NCI-H446 (cell line): ENCODE data around the gene F8.
A peak's percentile ranks its signal among the peaks of the same experiment; 100 is the strongest.
"Not testable (repeated sequence)": the region's sequence is repeated elsewhere in the genome, so short reads cannot be mapped to it uniquely, and the experiment has no call there.

ENCODE experiments used
- DNase-seq, 2 experiments: peaks; one replicate each; lab custom pipeline; 2025; lab: John Stamatoyannopoulos, UW

The F8 gene

DNA sequence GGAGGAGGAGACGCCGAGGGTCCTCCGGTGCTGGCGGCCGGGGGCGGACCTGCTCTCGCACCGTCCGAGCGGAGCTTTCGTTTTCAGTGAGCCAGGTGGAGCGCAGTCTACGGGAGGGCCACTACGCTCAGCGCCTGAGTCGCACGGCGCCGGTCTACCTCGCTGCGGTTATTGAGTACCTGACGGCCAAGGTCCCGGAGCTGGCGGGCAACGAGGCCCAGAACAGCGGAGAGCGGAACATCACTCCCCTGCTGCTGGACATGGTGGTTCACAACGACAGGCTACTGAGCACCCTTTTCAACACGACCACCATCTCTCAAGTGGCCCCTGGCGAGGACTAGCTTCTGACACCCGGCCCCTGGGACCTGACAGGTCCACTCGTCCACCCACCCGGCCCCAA is 137.5 kb downstream of the F8 start:
- not testable (repeated sequence) for DNase-seq

DNA sequence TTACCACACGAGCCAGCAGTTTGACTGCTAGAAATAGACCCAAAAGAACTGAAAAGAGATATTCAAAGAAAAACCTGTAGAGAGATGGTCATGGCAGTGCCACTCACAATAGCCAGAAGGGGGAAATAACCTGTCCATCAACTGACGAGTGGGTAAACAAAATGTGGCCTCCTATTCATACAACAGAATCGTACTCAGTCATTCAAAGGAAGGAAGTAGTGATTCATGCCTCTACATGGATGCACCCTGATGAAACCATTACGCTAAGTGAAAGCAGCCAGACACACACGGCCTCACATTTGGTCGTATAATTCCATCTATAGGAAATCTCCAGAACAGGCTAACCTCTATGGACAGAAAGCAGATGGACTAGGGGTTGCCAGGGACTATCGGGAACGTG is 138.5 kb downstream of the F8 start:
- DNase-seq, result not testable (repeated sequence)

DNA sequence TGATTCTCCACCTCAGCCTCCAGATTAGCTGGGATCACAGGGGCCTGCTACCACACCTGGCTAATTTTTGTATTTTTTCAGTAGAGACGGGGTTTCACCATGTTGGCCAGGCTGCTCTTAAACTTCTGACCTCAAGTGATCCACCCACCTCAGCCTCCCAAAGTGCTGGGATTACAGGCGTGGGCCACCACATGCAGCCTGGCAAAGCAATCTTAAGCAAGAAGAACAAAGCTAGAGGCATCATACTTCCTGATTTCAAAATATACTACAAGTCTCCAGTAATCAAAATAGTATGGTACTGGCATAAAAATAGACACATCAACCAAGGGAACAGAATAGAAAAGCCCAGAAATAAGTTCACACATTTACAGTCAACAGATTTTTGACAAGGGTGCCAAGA is 149.2 kb downstream of the F8 start:
- DNase-seq, result no peak

DNA sequence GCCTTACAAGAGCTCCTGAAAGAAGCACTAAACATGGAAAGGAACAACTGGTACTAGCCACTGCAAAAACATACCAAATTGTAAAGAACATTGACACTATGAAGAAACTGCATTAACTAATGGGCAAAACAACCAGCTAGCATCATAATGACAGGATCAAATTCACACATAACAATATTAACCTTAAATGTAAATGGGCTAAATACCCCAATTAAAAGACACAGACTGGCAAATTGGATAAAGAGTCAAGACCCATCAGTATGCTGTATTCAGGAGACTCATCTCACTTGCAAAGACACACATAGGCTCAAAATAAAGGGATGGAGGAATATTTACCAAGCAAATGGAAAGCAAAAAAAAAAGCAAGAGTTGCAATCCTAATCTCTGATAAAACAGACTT is 154.0 kb downstream of the F8 start:
- DNase-seq, result not testable (repeated sequence)

DNA sequence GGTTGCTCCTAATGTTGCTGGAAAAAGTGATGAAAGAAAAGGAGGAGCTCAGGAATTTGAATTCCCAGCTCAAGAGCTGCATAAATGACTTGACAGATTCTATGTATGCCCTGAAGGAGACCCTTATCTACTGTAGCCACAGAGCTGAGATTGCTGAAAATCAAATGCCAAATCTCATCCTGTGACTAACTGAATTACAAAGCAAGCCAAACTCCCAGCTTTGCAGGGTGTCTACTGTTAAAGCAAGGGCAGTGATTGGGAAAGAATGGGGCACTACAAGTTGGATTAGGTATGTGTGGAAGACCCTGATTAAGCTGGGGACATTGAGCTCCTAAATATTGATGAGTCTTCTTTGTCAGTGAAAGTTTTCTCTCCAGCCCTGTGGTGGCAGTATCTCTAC is 167.3 kb downstream of the F8 start:
- DNase-seq, result no peak

DNA sequence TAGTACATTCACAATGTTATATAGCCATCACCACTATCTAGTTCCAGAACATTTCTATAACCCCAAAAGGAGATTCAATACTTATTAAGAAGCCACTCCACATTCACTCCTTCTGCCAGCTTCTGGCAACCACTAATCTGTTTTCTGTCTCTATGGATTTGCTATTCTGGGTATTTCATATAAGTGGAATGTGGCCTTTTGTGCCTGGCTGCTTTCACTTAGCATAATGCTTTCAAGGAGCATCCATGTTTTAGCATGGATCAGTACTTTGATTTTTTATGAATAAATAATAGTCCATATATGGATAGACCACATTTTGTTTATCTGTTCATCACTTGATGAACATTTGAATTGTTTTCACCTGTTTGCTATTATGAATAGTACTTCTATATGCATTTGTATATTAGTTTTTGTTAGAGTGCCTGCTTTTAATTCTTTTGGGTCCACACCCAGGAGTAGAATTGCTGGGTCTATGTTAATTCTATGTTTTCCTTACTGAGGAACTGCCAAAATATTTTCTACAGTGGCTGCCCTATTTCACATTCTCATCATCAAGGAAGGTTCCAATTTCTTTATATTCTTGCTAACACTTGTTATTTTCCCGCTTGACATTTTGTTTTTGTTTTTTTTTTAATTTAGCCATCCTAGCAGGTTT is 171.4 kb downstream of the F8 start:
- DNase-seq, result no peak

DNA sequence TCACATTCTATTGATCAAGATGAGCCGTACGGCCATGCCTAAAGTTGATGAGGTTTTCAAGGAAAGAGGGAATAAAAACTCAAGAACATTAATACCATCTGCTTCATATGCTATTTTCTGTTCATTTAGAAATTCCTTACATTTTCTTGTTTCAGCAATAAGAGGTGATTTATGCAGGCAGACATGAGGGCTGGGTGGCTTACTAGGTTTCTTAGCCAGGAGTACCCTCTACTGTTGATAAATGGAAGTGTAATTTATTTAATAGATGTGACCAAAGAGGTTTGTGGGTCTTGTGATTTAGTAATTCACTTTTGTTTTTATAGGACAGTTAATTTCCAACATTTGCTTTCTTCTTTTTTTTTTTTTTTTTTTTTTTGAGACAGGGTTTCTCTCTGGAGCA is 181.7 kb downstream of the F8 start:
- peak in 1 of 2 experiments; percentile 6 for DNase-seq

DNA sequence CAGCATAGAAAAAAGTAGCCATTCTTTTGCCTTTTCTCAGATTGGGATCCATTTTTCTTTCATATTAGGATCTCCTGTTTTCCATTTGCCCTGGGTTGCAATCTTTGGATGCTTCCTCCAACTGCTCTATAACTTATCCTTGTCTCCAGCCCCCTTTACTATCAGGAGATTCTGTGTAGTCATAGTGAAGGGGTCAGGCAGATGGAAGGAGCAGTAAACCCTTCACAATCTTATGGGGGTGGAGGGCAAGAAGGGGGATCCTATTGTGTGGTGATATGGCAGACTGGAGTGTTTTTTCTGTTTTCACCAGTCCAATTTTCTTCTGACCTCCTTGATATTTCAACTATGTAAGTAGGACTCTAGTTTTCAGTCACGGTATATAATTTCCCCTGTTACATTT is 186.4 kb downstream of the F8 start:
- no peak for DNase-seq

DNA sequence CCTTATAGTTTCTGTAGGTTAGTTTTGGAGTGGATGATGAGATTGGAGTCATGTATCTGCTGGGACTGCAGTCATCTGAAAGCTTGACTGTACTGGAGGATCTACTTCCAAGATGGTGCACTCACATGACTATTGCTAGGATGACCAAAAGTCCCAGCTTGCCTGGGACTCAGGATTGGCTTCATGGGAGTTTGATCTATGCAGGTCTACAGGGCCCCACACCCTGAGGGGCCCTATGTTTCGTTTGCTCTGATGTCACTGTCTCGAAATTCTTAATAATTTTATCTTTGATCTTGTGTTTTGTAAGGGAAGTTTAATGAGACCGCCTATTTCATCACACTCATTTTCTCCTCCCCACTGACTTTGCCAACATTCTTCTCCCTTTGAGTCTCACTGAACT is 188.0 kb downstream of the F8 start, which contains the start of gene SMIM9:
TSS of gene SMIM9 (minus strand) at position 101 of the 400 bp plus-strand sequence. CDS start 3,806 bp downstream, outside the sequence.
- DNase-seq, result no peak

DNA sequence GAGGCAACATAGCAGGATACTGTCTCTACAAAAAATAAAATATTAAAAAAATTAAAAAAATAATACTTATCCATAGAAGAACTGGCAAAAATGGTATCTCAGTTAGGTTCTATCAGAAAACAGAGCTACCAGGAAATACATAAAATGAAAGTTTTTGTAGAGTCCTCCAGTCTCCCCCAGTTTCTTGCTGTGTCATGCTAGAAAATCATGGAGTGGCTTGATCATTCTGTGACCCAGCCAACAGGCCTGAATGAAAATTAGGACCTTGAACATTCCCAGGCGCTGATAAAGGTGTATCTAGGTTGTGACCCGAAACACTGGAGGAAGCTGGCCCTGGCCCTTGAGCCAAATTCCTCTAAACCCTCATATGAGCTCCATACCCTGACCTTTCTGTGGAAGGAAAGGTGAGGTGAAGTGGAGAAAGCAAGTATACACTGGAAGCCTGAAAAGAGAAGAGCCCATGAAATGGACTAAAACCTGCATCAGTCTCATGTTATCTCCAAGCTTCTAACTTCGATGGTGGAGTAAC is 188.7 kb downstream of the F8 start:
- DNase-seq, result no peak

DNA sequence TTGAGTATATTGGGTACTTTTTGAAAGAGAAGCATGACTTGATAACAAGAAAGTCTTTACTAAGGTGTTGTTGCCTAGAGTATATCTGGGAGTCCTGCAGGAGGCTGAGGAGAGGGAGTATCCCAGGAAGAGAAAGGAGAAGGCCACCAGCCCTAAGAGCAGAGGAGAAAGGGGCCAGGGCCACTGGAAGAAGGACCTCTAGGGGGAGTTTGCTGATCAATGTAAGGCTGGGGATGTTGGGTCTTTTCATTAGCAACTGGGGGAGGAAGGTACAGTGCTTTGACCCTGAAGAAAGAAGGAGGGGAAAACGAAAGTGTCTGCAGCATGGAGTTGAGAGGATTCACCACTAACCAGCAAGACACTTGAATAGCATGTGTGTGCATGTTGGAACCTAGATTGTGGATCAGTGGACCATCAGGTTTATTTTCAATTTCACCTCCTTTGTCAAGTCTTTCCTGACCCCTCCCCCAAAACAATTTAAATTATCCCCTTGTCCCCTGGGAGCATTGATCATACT is 192.5 kb downstream of the F8 start:
- DNase-seq, result no peak

DNA sequence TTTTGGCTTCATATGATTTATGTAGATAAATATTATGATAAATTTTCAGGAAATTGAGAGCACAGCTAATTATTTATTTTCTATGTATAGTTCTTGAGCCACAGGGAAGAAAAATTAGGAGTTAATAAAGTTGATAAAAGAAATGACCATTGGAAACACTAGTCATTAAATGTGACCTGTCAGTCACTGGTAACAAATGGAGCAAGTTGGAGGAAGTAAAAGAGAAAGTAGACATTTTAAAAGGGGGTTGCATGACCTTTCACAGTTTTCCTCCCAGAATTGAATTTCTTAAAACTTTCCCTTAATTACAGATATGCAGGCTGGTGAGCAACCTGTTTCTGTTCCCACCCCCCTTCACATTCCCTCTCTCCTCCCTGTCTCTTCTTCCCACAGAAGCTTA is 193.4 kb downstream of the F8 start:
- DNase-seq, result no peak

DNA sequence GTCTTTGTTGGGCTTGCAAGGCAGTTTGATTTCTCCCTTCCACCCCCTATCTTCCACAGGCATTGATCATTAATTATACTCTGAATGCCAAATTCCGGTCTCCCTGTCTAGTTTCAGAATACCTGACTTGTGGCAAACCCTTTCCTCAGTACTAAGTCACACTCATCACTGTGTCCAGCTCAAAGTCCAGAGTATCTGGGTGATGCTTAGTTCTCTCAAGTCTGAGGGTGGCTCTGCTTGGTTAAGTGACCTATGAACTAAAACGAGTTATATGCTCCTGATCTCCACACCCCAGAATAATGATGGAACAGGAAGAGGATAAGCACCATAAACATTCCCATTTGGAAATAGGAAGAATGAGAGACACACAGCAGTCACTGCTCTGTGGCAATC is 194.5 kb downstream of the F8 start:
- no peak for DNase-seq

DNA sequence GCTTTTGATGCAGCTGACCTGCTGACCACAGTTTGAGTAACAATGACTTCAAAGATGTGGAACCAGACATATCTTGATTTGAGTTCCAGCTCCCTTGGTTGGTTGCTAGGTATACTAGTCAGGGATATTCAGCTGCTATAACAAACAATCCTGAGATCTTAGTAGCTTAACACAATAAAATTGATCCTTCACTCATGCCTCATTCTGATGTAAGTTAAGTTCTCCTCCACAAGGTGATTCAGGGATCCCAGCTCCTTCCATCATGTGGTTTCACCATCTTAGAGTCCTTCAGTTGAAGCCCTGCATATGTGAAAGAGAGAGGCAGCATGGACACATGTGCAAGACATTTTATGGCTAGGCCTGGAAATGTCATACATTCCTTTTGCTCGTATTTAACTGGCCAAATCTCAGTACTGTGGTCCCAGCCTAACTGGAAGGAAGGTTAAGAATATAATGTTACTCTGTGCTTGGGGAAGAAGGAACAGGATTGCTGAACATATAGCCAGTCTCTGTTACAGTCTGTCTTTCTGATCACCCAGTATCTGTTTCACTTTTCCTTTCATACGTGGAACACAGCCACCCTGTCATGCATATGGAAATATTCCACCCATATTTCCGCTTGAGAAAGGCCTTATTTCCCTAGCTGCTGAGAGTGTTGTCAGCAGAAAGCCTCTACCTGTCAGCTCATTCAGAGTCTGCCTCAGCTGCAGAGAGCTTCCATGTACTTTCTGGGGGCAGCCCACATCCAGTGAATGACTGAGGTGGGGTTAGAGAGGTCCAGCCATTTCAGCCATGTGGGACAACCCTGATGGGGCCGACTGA is 195.1 kb downstream of the F8 start:
- DNase-seq, result no peak

DNA sequence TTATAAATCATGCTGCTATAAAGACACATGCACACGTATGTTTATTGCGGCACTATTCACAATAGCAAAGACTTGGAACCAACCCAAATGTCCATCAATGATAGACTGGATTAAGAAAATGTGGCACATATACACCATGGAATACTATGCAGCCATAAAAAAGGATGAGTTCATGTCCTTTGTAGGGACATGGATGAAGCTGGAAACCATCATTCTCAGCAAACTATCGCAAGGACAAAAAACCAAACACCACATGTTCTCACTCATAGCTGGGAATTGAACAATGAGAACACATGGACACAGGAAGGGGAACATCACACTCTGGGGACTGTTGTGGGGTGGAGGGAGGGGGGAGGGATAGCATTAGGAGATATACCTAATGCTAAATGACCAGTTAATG is 196.9 kb downstream of the F8 start:
- not testable (repeated sequence) for DNase-seq

DNA sequence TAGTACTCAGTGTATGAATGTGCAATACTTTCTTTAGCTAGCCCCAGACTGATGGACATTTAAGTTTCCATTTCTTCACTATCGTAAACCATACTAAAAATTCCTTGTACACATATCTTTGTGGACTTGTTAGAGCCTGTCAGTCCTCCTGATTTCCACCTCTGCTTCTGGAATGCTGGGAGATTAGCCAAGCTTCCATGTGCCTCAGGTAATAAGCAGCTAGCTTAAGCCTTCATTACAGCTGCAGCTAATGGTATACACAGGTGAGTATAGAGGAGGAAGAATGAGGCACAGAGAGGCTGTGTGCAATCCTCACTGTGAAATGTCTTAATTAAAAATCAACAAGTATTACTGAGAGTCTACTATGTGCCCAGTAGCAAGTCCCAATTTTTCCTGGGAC is 197.9 kb downstream of the F8 start:
- no peak for DNase-seq

DNA sequence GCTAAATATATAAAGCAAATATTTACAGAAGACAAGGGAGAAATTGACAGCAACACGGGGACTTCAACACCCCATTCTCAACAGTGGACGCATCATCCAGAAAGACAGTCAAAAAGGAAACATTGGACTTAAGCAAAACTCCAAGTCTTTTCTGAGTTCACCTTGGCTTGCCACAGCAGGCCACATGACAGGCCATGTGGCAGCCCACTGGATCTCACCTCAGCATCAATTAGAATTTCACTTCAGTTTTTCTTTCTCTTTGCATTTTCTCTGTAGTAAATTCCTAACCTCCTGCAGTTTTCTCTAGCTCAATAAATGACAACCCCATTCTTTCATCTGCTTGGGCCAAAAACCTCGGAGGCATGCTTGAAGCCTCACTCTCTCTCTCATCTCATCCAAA is 200.5 kb downstream of the F8 start:
- DNase-seq, result no peak

DNA sequence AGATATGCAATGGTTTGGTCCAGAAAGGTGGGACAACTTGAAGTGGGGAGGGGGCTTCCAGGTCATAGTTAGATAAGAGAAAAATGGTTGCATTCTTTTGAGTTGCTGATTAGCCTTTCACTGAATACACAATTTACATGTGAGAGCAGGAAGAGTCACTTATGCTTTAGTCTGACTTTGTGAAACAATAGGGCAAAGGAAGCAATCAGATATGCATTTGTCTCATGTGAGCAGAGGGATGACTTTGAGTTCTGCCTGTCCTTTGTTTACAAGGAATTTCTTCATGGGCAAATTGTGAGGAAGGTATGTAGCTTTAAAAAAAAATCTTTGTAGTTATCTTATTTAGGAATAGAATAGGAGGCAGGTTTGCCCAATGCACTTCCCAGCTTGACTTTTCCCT is 201.0 kb downstream of the F8 start:
- no peak for DNase-seq

DNA sequence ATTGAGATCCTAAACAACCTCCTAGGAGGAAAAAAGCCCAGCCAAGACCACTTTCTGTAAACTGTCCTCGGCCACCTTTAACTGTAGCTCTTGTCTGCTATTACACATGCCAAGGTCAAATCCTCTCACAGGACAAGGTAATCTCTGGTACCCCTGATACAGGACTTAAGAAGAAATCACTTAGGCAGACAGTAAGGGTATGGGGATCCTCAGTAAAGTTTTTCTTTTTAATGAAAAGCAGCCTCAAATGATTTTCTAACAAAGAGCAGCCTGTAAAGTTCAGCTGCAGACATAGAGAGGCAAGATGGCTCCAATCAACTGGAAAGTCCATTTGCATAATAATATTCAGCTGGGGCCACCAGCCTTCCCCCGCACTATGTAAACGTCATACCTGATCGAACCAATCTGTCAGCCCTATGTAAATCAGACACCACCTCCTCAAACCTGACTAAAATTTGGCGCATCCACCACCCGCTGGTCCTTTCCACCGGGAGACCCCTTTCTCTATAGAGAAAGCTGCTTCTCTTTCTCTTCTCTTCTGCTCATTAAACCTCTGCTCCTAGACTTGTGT is 202.7 kb downstream of the F8 start:
- DNase-seq, result no peak

DNA sequence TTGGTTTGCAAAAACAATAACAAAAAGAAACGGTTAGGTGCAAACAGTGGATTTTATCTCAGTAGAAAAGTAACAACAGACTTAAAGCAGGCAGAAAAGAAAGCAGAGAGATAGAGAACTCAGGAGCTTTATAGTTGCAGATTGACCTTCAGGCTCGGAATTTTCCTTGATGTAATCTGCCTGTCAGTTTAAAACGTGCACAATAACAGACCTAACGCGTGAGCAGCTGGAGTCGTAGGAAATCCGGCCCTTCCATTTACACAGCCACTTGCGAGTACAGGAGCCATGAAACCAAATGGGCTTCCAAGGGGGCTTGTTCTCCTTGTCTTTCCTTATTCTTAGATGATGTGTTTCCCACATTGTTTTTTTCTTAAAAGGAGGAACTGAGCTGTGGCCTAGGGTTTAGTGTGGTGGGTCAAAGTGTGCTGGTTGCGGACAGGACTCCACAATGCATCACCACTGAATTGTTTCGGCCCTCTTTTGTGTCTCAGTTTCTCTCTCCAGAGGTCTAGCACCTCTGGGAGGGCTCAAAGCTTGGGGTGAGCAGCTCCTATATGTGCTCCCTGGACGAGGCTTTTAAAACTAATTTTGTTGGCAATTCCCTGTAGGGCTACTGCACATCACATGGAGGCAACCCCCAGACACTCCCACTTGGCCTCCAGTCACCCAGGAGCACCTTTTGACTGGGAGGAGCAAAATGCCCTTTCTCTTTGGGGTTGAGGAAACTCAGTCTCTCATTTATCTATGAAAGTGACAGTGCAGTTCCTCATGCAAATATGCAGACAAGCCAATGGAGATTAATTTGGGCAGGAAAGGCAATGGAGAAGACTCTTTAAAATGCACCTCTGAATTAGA is 203.4 kb downstream of the F8 start:
- DNase-seq, result no peak

DNA sequence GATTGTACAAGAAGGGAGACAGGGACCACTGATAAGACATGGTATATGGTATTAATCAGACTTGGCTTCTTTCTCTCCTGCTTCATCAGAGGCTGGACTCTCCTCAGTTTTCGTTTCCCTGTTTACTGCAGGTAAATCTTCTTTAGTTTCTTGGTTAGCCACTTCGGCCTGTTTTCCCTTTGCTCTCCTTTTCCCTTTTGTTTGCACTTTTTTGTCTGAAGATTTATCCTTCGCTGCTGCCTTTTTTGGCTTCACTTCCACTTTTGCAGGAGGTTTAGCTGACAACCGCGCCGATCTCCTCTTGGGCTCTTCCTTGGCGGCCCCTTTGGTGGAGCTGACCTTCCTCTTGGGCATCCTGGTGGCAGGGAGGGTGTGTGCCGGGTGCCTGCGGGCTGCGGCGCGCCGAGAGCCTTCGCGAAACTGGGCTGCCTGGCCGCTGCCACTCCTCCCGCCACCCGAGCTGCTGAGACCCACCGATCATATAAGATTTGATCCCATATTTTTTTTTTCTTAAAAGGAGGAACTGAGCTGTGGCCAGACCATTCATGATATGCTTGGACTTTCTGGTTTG is 205.4 kb downstream of the F8 start:
- not testable (repeated sequence) for DNase-seq
